Sigmoid colon (tissue), 7 donors: ENCODE results near the gene SNX7. TPM values are rescaled to one million over a fixed set of nuclear protein-coding genes. Genes with fewer than 3 reads are reported as not detected.

ENCODE experiments used
- DNase-seq: peaks from one replicate; pipeline ENCODE4 v3.0.0-alpha.2; 2019
- H3K27ac ChIP-seq, 4 donors: fragments of 200-600 bp; sonication (generic); one replicate each; pipeline ENCODE4 v1.5.1; 2016 to 2019; ENCODE audit warnings: mild to moderate bottlenecking in 1 of 4
- H3K27me3 ChIP-seq, 3 donors: fragments of 200-600 bp; sonication (generic); one replicate each; pipeline ENCODE4 v1.5.1; 2019; ENCODE audit warnings: mild to moderate bottlenecking in 1 of 3
- H3K36me3 ChIP-seq, 4 donors: fragments of 200-600 bp; sonication (generic); one replicate each; pipeline ENCODE4 v1.5.1; 2016 to 2019
- H3K4me1 ChIP-seq, 4 donors: fragments of 200-600 bp; sonication (generic); one replicate each; pipeline ENCODE4 v1.5.1; 2017 to 2019
- H3K4me3 ChIP-seq, 4 donors: fragments of 200-600 bp; sonication (generic); one replicate each; pipeline ENCODE4 v1.5.1; 2017 to 2019; ENCODE audit warnings: mild to moderate bottlenecking in 2 of 4, moderate library complexity in 1 of 4
- H3K9me3 ChIP-seq, 4 donors: fragments of 200-600 bp in 3 of 4; sonication (generic) in 3 of 4; one replicate each; pipeline versions ENCODE4 v1.5.1 to v1.6.1; 2013 to 2019
- EP300 ChIP-seq, 4 donors: sonication (generic); formaldehyde crosslinking; IDR thresholded peaks; one replicate each; pipeline ENCODE4 v1.6.1; 2017; ENCODE audit warnings: antibody characterized with exemption in 4 of 4
- POLR2A ChIP-seq, 2 donors: fragments of 450-650 bp; IDR thresholded peaks; one replicate each; pipeline ENCODE4 v1.6.1; 2016; ENCODE audit warnings: antibody characterized with exemption in 2 of 2, mild to moderate bottlenecking in 2 of 2, moderate library complexity in 2 of 2
- POLR2AphosphoS5 ChIP-seq, 4 donors: sonication (generic); formaldehyde crosslinking; IDR thresholded peaks; one replicate each; pipeline ENCODE4 v1.6.1; 2017; ENCODE audit warnings: antibody characterized with exemption in 4 of 4
- WGBS, 2 donors: extraction: QIAGEN DNeasy Blood & Tissue Kit; methylation state at CpG; one replicate each; pipeline ENCODE4 v1.1.7; 2013; 5-methylcytosine and 5-hydroxymethylcytosine counted together
- intact Hi-C: fragments of 100-400 bp; cut with DNase I; formaldehyde crosslinking; loops from one replicate; pipeline ENCODE4 v1.15.1; 2023
- polyA plus RNA-seq, 3 donors: library from polyadenylated mRNA; stranded (reverse); fragments of 200-250 nt; gene quantifications; one replicate each; pipeline ENCODE4 v1.2.3, GENCODE V29; 2013
- total RNA-seq, 4 donors: library from RNA; depleted of rRNA; stranded (reverse); fragments of >200 nt; gene quantifications; one replicate each; pipeline ENCODE4 v1.1.0, GENCODE V29; 2016
- TF ChIP-seq, protein P1 (sequence below), 4 experiments: fragments of 450-650 bp in 3 of 4; fragments of 200-600 bp in 1 of 4; IDR thresholded peaks; one replicate each; pipeline ENCODE4 v1.5.1; 2016 to 2019; ENCODE audit warnings: antibody characterized with exemption in 4 of 4, mild to moderate bottlenecking in 3 of 4, moderate library complexity in 2 of 4
- donor health status: healthy with polysubstance abuse.
- donor health status: Bipolar disorder and iron deficiency.
- donor health status: healthy.

SNX7 gene
- total and polyA plus RNA-seq, 7 donors, result 27.1 to 46.7 (median 38.2) TPM

GRCh38 chr1:98706173-98706843 is 44.8 kb downstream of the SNX7 start:
- H3K9me3 ChIP-seq, result no peaks in the 10 kb centered on the region
- no peak overlapping the region for H3K4me3 ChIP-seq
- no peaks in the 10 kb centered on the region for H3K4me1 ChIP-seq
- no peak for DNase-seq
- WGBS, 2 donors, result 83 to 92% methylated on average over 4 of the region's 4 CpGs
- no peaks in the 10 kb centered on the region for H3K27me3 ChIP-seq
- peaks cover 0 to 16% (median 0%) of the 10 kb centered on the region in 4 donors for H3K36me3 ChIP-seq
- no peak for TF ChIP-seq EP300 (IDR thresholded peaks at IDR 0.05)
- no peak for TF ChIP-seq POLR2A (IDR thresholded peaks at IDR 0.05)
- TF ChIP-seq, protein P1, sequence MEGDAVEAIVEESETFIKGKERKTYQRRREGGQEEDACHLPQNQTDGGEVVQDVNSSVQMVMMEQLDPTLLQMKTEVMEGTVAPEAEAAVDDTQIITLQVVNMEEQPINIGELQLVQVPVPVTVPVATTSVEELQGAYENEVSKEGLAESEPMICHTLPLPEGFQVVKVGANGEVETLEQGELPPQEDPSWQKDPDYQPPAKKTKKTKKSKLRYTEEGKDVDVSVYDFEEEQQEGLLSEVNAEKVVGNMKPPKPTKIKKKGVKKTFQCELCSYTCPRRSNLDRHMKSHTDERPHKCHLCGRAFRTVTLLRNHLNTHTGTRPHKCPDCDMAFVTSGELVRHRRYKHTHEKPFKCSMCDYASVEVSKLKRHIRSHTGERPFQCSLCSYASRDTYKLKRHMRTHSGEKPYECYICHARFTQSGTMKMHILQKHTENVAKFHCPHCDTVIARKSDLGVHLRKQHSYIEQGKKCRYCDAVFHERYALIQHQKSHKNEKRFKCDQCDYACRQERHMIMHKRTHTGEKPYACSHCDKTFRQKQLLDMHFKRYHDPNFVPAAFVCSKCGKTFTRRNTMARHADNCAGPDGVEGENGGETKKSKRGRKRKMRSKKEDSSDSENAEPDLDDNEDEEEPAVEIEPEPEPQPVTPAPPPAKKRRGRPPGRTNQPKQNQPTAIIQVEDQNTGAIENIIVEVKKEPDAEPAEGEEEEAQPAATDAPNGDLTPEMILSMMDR (IDR thresholded peaks at IDR 0.05), result no peak
- TF ChIP-seq POLR2AphosphoS5 (IDR thresholded peaks at IDR 0.05), result no peak
- intact Hi-C loops, result no loop called here
- no peak overlapping the region for H3K27ac ChIP-seq

DNA sequence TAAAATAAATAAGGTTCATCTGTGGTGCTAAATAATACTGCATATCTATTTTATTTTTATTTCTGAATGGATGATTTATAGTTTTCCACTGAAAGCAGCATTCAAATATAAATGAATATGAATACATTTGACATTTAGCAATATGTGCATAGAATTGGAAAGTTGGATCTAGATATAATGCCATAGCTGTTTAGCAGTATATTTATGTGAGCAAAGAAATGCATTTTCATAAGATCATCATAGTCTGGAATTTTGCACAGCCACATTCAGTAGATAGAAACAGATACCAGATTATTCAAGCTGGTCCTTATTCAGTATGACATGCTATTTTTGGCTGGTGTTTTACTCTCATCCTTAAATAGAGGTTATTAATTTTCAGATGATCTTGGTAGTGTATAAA is 46.0 kb downstream of the SNX7 start:
- H3K27ac ChIP-seq, result no peak overlapping the region
- no peak for DNase-seq
- intact Hi-C loops, result no loop called here
- TF ChIP-seq POLR2AphosphoS5 (IDR thresholded peaks at IDR 0.05), result no peak
- TF ChIP-seq POLR2A (IDR thresholded peaks at IDR 0.05), result no peak
- TF ChIP-seq, protein P1 (IDR thresholded peaks at IDR 0.05), result no peak
- no peak for TF ChIP-seq EP300 (IDR thresholded peaks at IDR 0.05)
- peaks cover 0 to 24% (median 0%) of the 10 kb centered on the region in 4 donors for H3K36me3 ChIP-seq
- H3K27me3 ChIP-seq, result no peaks in the 10 kb centered on the region
- H3K4me3 ChIP-seq, result no peak overlapping the region
- no peaks in the 10 kb centered on the region for H3K9me3 ChIP-seq
- H3K4me1 ChIP-seq, result no peaks in the 10 kb centered on the region

DNA sequence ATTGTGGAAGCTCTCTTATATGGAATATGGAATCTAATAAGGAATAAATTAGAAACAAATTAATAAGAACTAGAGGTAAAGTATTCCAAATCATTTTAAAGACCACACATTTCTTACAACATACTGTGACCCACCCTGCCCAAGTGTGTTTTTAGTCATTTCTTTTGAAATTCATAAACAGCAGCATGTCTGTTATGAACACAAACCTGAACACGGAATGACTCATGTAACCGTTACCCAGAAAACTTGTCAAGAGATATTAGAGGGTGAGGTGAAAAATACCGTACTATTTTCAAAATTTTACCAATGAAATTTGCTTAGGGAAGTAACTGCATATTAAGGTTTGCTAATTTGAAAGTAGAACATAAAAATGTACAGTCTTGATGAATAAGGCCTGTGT is 48.4 kb downstream of the SNX7 start:
- no peaks in the 10 kb centered on the region for H3K4me1 ChIP-seq
- peaks cover 0 to 17% (median 0%) of the 10 kb centered on the region in 4 donors for H3K36me3 ChIP-seq
- H3K9me3 ChIP-seq, result no peaks in the 10 kb centered on the region
- H3K4me3 ChIP-seq, result no peak overlapping the region
- intact Hi-C loops, result no loop called here
- no peaks in the 10 kb centered on the region for H3K27me3 ChIP-seq
- TF ChIP-seq, protein P1 (IDR thresholded peaks at IDR 0.05), result no peak
- TF ChIP-seq POLR2A (IDR thresholded peaks at IDR 0.05) (no peak), POLR2AphosphoS5 (IDR thresholded peaks at IDR 0.05) (no peak), EP300 (IDR thresholded peaks at IDR 0.05) (no peak)
- H3K27ac ChIP-seq, result no peak overlapping the region
- no peak for DNase-seq
- 94 to 96% methylated on average over 3 of the region's 3 CpGs for WGBS, 2 donors

GRCh38 chr1:98723574-98723973 is 62.1 kb downstream of the SNX7 start:
- 87 to 91% methylated on average over 8 of the region's 8 CpGs for WGBS, 2 donors
- Histone ChIP-seq H3K4me3 (no peak overlapping the region), H3K9me3 (no peaks in the 10 kb centered on the region), H3K27ac (no peak overlapping the region), H3K4me1 (no peaks in the 10 kb centered on the region), H3K36me3 (no peaks in the 10 kb centered on the region), H3K27me3 (no peaks in the 10 kb centered on the region)
- intact Hi-C loops, result no loop called here
- DNase-seq, result no peak
- TF ChIP-seq POLR2AphosphoS5 (IDR thresholded peaks at IDR 0.05) (no peak), EP300 (IDR thresholded peaks at IDR 0.05) (no peak), POLR2A (IDR thresholded peaks at IDR 0.05) (no peak)
- TF ChIP-seq, protein P1 (IDR thresholded peaks at IDR 0.05), result no peak
